Neuron (in vitro differentiated cells): Measurements from ENCODE around the gene TST.

Experiments
- H2AFZ ChIP-seq: one replicate; pipeline ENCODE4 v1.6.1; 2013; ENCODE audit warnings: low read depth, mild to moderate bottlenecking, inconsistent platforms, low read length, moderate library complexity
- H3K27me3 ChIP-seq: one replicate; pipeline ENCODE4 v1.6.1; 2013; ENCODE audit warnings: low read length; ENCODE audit not compliant: insufficient read depth
- H3K36me3 ChIP-seq: one replicate; pipeline ENCODE4 v1.6.1; 2013; ENCODE audit warnings: low read length; ENCODE audit not compliant: insufficient read depth
- H3K4me1 ChIP-seq: one replicate; pipeline ENCODE4 v1.6.1; 2013; ENCODE audit warnings: low read length; ENCODE audit not compliant: insufficient read depth
- H3K4me3 ChIP-seq: 2 replicates; pipeline ENCODE4 v1.5.1; 2013; ENCODE audit warnings: mild to moderate bottlenecking, low read length, moderate library complexity
- H3K9me3 ChIP-seq: one replicate; pipeline ENCODE4 v1.6.1; 2013; ENCODE audit warnings: low read length

Gene TST

DNA sequence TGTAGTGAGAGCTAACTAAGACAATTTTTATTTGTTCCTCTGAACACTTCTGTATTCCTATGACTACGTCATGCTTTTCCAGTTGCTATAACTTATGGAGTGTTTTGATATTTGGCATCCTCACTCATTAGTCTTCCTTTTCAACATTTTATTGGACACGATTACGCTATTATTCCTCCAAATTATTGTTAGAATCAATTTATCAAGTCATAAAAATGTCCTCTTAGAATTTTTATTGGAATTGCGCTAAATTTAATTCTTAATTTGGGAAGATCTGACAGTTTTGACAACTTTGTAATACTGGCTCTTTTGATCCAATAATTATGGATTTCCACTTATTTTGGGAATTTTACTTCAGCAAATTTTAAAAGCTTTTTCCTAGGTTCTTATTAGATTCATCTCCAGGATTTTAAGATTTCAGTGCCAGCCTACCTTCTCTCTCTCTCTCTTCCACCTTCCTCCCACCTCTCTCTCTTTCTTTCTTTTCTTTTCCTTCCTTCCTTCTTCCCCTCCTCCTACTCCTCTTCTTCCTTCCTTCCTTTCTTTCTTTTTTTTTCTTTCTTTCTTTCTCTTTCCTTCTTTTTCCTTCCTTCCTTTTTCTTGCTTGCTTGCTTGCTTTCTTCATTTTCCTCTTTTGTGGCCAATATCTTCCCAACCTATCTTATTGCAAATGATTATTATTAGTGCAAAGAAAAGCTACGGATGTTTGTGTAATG, 50.8 kb downstream of the TST start:
- Histone ChIP-seq H3K27me3 (peaks cover 6% of the 10 kb centered on the region), H3K9me3 (no peaks in the 10 kb centered on the region), H3K36me3 (no peaks in the 10 kb centered on the region), H3K4me1 (no peaks in the 10 kb centered on the region), H2AFZ (no peak overlapping the region), H3K4me3 (no peak overlapping the region)

DNA sequence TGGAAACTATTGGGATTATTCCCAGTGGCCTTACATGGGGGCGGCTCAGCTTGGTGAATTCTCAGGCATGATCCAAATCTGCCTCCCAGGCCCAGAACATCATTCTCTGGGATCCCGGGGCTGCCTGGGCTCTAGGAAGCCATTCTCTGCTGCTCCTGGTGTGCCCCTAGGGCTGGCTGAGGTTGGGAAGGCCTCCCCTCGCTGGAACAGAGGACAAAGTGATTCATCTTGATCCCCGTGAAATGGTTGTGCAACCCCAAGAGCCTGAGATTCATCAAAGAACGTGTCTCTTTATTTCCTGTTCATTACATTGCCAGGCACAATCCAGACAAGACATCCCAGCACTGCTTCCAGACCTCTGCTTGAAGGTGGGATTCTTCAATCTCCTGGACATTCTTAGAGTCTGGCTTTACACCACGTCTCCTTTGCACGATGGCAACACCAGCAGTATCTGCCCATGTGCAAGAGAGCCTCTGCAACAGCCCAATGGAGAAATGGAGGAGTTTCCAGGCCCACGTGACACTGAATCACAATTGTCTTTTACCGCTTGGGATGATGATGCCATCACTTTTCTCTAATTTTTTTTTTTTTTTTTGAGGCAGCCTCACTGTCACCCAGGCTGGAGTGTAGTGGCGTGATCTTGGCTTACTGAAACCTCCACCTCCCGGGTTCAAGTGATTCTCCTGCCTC, 52.3 kb downstream of the TST start:
- peaks cover 6% of the 10 kb centered on the region for H3K27me3 ChIP-seq
- no peak overlapping the region for H3K4me3 ChIP-seq
- H3K9me3 ChIP-seq, result no peaks in the 10 kb centered on the region
- H3K36me3 ChIP-seq, result no peaks in the 10 kb centered on the region
- no peak overlapping the region for H2AFZ ChIP-seq
- H3K4me1 ChIP-seq, result no peaks in the 10 kb centered on the region

DNA sequence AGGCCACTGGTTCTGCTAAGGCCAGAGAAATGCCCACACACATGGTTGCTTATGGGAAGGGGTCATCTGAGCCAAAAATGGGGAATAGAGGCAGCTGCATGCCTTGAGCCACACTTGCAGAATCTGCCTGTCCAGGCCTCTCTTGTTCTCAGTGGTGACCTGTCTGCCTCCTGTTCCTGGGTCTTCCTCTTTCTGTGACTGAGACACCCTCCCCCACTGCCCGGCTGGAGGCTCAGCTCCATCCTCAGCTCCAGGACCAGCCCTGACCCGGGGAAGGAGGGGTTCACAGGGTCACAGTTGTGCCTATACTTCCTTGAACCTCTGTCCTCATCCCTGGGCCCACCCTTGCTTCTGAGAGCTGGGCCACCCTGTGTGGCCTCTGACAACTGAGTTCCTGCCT, 53.6 kb downstream of the TST start:
- Histone ChIP-seq H3K4me3 (no peak overlapping the region), H3K9me3 (no peaks in the 10 kb centered on the region), H3K4me1 (no peaks in the 10 kb centered on the region), H3K36me3 (no peaks in the 10 kb centered on the region), H3K27me3 (peaks cover 5% of the 10 kb centered on the region), H2AFZ (no peak overlapping the region)

DNA sequence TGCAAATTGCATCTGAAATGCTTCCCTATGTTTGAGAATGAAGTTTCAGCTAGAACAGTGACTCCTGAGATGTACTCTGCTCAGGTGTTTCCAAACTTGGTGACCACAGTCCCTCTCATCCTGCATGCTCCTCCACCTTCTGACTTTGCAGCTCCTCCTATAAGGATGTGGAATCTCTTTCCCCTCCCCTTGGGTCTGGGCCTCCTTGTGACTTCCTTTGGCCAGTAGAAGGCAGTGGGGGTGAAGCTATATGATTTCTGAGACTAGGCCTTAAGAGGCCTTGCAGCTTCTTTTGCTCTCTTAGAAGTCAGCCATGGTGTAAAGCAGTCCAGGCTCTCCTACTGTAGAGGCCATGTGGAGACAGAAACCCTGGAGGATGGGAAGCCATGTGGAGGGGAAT, 55.1 kb downstream of the TST start:
- Histone ChIP-seq H2AFZ (no peak overlapping the region), H3K36me3 (no peaks in the 10 kb centered on the region), H3K27me3 (peaks cover 5% of the 10 kb centered on the region), H3K9me3 (no peaks in the 10 kb centered on the region), H3K4me3 (no peak overlapping the region), H3K4me1 (no peaks in the 10 kb centered on the region)

DNA sequence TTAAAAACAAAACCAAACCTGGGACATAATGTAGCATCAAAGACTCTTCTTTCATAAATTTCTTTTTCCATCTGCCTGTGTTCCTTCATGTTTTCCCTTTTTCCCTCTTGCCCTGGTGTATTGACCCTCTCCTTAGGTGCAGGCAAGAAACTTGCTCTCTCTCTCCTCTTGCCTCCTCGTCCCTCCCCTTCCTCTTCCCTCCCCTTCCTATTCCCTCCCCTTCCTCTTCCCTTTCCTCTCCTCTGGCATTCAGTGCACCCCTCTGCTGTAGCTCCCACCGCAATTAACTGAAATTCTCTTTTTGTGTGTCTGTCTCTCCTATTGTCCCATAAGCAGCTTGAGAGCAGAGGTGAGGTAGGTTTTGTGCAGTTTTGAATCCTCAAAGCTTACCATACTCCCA, 55.9 kb downstream of the TST start:
- H3K27me3 ChIP-seq, result peaks cover 5% of the 10 kb centered on the region
- H3K36me3 ChIP-seq, result no peaks in the 10 kb centered on the region
- peak overlapping the region; percentile 68 for H2AFZ ChIP-seq
- H3K9me3 ChIP-seq, result no peaks in the 10 kb centered on the region
- no peak overlapping the region for H3K4me3 ChIP-seq
- H3K4me1 ChIP-seq, result no peaks in the 10 kb centered on the region

DNA sequence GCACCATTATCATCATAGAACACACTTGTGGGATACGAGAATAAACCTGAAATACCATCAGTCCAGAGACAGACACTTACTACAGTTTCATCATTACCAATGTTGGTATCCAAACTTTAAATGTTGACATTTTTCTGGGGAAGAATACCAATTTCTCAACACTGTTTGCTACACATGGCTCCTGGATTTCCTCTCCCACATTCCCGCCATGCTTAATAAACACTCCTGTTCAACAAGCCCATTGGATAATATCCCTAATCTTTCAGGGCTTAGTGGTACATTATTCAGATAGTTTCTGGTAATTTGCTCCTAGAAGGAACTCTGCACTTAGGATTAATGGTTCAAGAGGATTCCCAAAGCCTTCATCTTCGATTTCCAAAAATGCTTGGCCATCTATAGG, 57.6 kb downstream of the TST start:
- H3K4me3 ChIP-seq, result no peak overlapping the region
- no peaks in the 10 kb centered on the region for H3K36me3 ChIP-seq
- no peak overlapping the region for H2AFZ ChIP-seq
- no peaks in the 10 kb centered on the region for H3K4me1 ChIP-seq
- H3K9me3 ChIP-seq, result no peaks in the 10 kb centered on the region
- peaks cover 4% of the 10 kb centered on the region for H3K27me3 ChIP-seq
